Tibial nerve (tissue), 4 donors: ENCODE measurements around the gene HCRTR2. TPM values are rescaled to one million over a fixed set of nuclear protein-coding genes. Genes with fewer than 3 reads are reported as not detected.
A peak's percentile ranks its signal among the peaks of the same experiment; 100 is the strongest.

Source experiments
- DNase-seq, 2 donors: peaks; one replicate each; pipeline ENCODE4 v3.0.0-alpha.2; 2019; ENCODE audit warnings: low spot score in 2 of 2
- H3K27ac ChIP-seq, 4 donors: fragments of 200-600 bp; sonication (generic) in 3 of 4; one replicate each; pipeline ENCODE4 v1.5.1; 2017 to 2019; ENCODE audit warnings: mild to moderate bottlenecking in 1 of 4
- H3K27me3 ChIP-seq, 2 donors: fragments of 200-600 bp; sonication (generic) in 1 of 2; one replicate each; pipeline versions ENCODE4 v1.5.1 to v1.6.0; 2017 to 2019
- H3K36me3 ChIP-seq, 3 donors: fragments of 200-600 bp; sonication (generic); one replicate each; pipeline ENCODE4 v1.5.1; 2018 to 2019
- H3K4me1 ChIP-seq, 4 donors: fragments of 200-600 bp; sonication (generic) in 3 of 4; one replicate each; pipeline ENCODE4 v1.5.1; 2017 to 2019
- H3K4me3 ChIP-seq, 4 donors: fragments of 200-600 bp; sonication (generic) in 3 of 4; one replicate each; pipeline ENCODE4 v1.5.1; 2017 to 2019; ENCODE audit warnings: mild to moderate bottlenecking in 1 of 4, moderate library complexity in 1 of 4
- H3K9me3 ChIP-seq, 4 donors: fragments of 200-600 bp; sonication (generic) in 3 of 4; one replicate each; pipeline ENCODE4 v1.5.1; 2017 to 2019
- EP300 ChIP-seq, 2 donors: sonication (generic); formaldehyde crosslinking; IDR thresholded peaks; one replicate each; pipeline ENCODE4 v1.6.1; 2017; ENCODE audit warnings: antibody characterized with exemption in 2 of 2, mild to moderate bottlenecking in 1 of 2
- POLR2A ChIP-seq, 2 donors: fragments of 450-650 bp; IDR thresholded peaks; one replicate each; pipeline ENCODE4 v1.6.1; 2017; ENCODE audit warnings: antibody characterized with exemption in 2 of 2, mild to moderate bottlenecking in 2 of 2, moderate library complexity in 2 of 2
- WGBS, 2 donors: methylation state at CpG; one replicate each; pipeline ENCODE4 v1.1.5; 2018; 5-methylcytosine and 5-hydroxymethylcytosine counted together
- total RNA-seq, 4 donors: library from RNA; depleted of rRNA; stranded (reverse); fragments of >200 nt; gene quantifications; one replicate each; pipeline ENCODE4 v1.1.0, GENCODE V29; 2016
- TF ChIP-seq, protein P1 (sequence below), 5 experiments: fragments of 200-600 bp in 3 of 5; fragments of 450-650 bp in 2 of 5; sonication (generic) in 3 of 5; IDR thresholded peaks; one replicate each; pipeline ENCODE4 v1.5.1; 2016 to 2019; ENCODE audit warnings: antibody characterized with exemption in 5 of 5, mild to moderate bottlenecking in 3 of 5, moderate library complexity in 2 of 5

The HCRTR2 gene
- total RNA-seq, 4 donors from 2014 or later = not detected

DNA sequence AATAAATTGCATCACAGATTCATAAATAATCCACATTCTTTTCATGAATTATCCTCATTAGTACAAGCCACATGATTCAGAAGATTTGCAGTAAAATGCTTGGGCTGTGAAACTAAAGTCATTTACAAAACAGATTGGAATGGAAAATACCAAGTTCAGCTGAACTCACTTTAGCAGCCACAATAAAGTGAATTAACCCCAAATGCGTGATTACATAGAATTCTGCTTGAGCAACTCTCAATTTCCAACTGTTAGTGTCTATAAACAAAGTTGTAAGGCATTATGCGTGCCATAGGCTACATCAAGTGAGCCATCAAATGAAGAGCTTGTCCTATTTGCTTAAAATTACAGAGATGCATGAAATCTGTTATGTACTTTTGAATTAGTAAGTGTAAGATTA is 92.6 kb downstream of the HCRTR2 start:
- 59 to 74% methylated on average over 2 of the region's 2 CpGs for WGBS, 2 donors
- no peaks in the 10 kb centered on the region for H3K9me3 ChIP-seq
- no peak overlapping the region for H3K4me3 ChIP-seq
- H3K27ac ChIP-seq = no peak overlapping the region
- H3K36me3 ChIP-seq = no peaks in the 10 kb centered on the region
- no peak for DNase-seq
- TF ChIP-seq POLR2A (IDR thresholded peaks at IDR 0.05) = no peak
- TF ChIP-seq, protein P1, sequence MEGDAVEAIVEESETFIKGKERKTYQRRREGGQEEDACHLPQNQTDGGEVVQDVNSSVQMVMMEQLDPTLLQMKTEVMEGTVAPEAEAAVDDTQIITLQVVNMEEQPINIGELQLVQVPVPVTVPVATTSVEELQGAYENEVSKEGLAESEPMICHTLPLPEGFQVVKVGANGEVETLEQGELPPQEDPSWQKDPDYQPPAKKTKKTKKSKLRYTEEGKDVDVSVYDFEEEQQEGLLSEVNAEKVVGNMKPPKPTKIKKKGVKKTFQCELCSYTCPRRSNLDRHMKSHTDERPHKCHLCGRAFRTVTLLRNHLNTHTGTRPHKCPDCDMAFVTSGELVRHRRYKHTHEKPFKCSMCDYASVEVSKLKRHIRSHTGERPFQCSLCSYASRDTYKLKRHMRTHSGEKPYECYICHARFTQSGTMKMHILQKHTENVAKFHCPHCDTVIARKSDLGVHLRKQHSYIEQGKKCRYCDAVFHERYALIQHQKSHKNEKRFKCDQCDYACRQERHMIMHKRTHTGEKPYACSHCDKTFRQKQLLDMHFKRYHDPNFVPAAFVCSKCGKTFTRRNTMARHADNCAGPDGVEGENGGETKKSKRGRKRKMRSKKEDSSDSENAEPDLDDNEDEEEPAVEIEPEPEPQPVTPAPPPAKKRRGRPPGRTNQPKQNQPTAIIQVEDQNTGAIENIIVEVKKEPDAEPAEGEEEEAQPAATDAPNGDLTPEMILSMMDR (IDR thresholded peaks at IDR 0.05) = no peak
- no peak for TF ChIP-seq EP300 (IDR thresholded peaks at IDR 0.05)
- H3K4me1 ChIP-seq = no peaks in the 10 kb centered on the region
- no peaks in the 10 kb centered on the region for H3K27me3 ChIP-seq

DNA sequence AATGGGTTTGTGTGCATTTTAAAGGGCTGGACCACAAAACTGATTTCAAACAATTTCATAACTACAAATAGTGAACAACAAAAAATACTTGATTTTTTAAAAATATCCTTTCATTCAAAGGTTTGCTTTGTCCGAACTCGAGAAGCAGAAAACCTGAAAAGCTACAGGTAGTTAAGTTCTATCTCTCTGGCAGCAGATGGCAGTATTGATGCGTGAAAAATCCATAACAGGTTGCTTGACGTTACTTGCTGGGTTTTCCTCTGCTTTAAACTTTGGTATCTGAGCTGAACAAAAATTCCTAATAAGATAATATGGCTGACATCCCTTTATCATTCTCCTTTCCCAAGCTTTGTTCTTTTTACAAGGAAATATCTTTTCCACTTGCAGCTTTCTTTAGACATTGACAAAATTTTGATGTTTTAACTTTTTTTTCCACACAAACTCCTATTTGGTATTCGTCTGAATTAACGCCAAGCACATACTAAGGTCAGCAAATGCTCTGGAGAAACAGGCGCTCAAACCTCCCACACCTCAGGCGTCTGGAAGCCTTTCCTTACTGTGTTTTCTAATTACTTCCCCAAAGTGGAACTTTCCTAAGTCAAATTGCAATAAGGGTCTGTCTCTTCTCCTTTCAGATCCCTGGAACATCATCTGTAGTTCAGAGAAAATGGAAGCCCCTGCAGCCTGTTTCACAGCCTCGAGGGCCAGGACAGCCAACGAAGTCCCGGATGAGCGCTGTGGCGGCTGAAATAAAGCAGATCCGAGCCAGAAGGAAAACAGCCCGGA is 102.6 kb downstream of the HCRTR2 start:
- no peak overlapping the region for H3K4me3 ChIP-seq
- whole genome bisulfite sequencing, 2 donors = 25 to 34% methylated on average over 15 of the region's 15 CpGs

GRCh38 chr6:55277646-55278045 is 103.3 kb downstream of the HCRTR2 start:
- Histone ChIP-seq H3K27ac (no peak overlapping the region), H3K4me1 (peaks cover 0 to 11% (median 0%) of the 10 kb centered on the region in 4 donors), H3K9me3 (no peaks in the 10 kb centered on the region), H3K36me3 (no peaks in the 10 kb centered on the region), H3K4me3 (no peak overlapping the region), H3K27me3 (no peaks in the 10 kb centered on the region)
- TF ChIP-seq, protein P1 (IDR thresholded peaks at IDR 0.05) = no peak
- no peak for TF ChIP-seq EP300 (IDR thresholded peaks at IDR 0.05)
- no peak for TF ChIP-seq POLR2A (IDR thresholded peaks at IDR 0.05)
- WGBS, 2 donors = 90 to 91% methylated on average over 5 of the region's 5 CpGs
- DNase-seq = no peak

More for the DNA sequence above, 102.6 kb downstream of the HCRTR2 start:
- H3K27ac ChIP-seq = no peak overlapping the region
- TF ChIP-seq, protein P1 (IDR thresholded peaks at IDR 0.05) = peak; percentile 34 to 64 (median 43)
- no peak for TF ChIP-seq POLR2A (IDR thresholded peaks at IDR 0.05)
- TF ChIP-seq EP300 (IDR thresholded peaks at IDR 0.05) = no peak
- H3K36me3 ChIP-seq = no peaks in the 10 kb centered on the region
- H3K4me1 ChIP-seq = peaks cover 0 to 11% (median 0%) of the 10 kb centered on the region in 4 donors
- H3K27me3 ChIP-seq = no peaks in the 10 kb centered on the region
- peak in 1 of 2 donors; percentile 7 for DNase-seq
- H3K9me3 ChIP-seq = no peaks in the 10 kb centered on the region

- no peak overlapping the region for H3K27ac ChIP-seq
- peaks cover 0 to 11% (median 0%) of the 10 kb centered on the region in 4 donors for H3K4me1 ChIP-seq
- TF ChIP-seq POLR2A (IDR thresholded peaks at IDR 0.05) = no peak
- TF ChIP-seq, protein P1 (IDR thresholded peaks at IDR 0.05) = no peak
- TF ChIP-seq EP300 (IDR thresholded peaks at IDR 0.05) = no peak
- no peaks in the 10 kb centered on the region for H3K9me3 ChIP-seq
- no peak overlapping the region for H3K4me3 ChIP-seq
- H3K36me3 ChIP-seq = no peaks in the 10 kb centered on the region
- WGBS, 2 donors = 86 to 96% methylated on average over 4 of the region's 4 CpGs
- H3K27me3 ChIP-seq = no peaks in the 10 kb centered on the region
- DNase-seq = no peak
These were observed 106.9 kb downstream of the HCRTR2 start for GRCh38 chr6:55281215-55281614.

- no peak for DNase-seq
These were observed 107.8 kb downstream of the HCRTR2 start for GRCh38 chr6:55282115-55282514.

More at GRCh38 chr6:55282115-55282514, 107.8 kb downstream of the HCRTR2 start:
- Histone ChIP-seq H3K36me3 (no peaks in the 10 kb centered on the region), H3K27ac (no peak overlapping the region), H3K9me3 (no peaks in the 10 kb centered on the region), H3K4me1 (peaks cover 0 to 5% (median 0%) of the 10 kb centered on the region in 4 donors), H3K4me3 (no peak overlapping the region), H3K27me3 (no peaks in the 10 kb centered on the region)
- WGBS, 2 donors = 77 to 81% methylated on average over 6 of the region's 6 CpGs
- TF ChIP-seq POLR2A (IDR thresholded peaks at IDR 0.05) (no peak), EP300 (IDR thresholded peaks at IDR 0.05) (no peak)
- TF ChIP-seq, protein P1 (IDR thresholded peaks at IDR 0.05) = no peak
